A549 (cell line): ENCODE results near the gene KCNA3. TPM values are rescaled to one million over a fixed set of nuclear protein-coding genes. Genes with fewer than 3 reads are reported as not detected.

Experiments
- ATAC-seq, 2 experiments: fragments of 200-7000 bp in 1 of 2; fragments of >200 bp in 1 of 2; cut with Nextera tagmentation in 1 of 2; cut with Tn5 transposase in 1 of 2; 3 replicates each; pipeline versions ENCODE4 v1.8.0 to v1.9.1; 2018 to 2020; ENCODE audit warnings: mild to moderate bottlenecking in 1 of 2, moderate library complexity in 1 of 2
- CTCF ChIA-PET: fragments of 300-600 bp; sonication (Branson Sonifier 250); formaldehyde crosslinking; extraction: SDS; loops from one replicate; lab custom pipeline; 2021; ENCODE audit warnings: antibody characterized with exemption, inconsistent platforms; lab: Yijun Ruan, JAX
- POLR2A ChIA-PET: fragments of 350-600 bp; formaldehyde crosslinking; extraction: SDS; loops from one replicate; lab custom pipeline; 2021; ENCODE audit warnings: antibody characterized with exemption, inconsistent platforms; lab: Yijun Ruan, JAX
- DNase-seq, 2 experiments: peaks; one replicate each; pipeline versions ENCODE4 v3.0.0 to v3.0.0-alpha.2; 2011 to 2016; ENCODE audit warnings: low read depth in 1 of 2, low spot score in 1 of 2
- FAIRE-seq: peaks from 2 replicates; lab custom pipeline; 2011; peaks lifted over from hg19 to GRCh38; lab: Jason Lieb, UNC
- H3K27ac ChIP-seq, 2 experiments: fragments of >200 bp; sonication (Bioruptor Twin); formaldehyde crosslinking; 3 replicates each; pipeline ENCODE4 v1.5.1; 2016 to 2017
- H3K4me1 ChIP-seq: fragments of >200 bp; sonication (Bioruptor Twin); formaldehyde crosslinking; 3 replicates; pipeline ENCODE4 v1.6.1; 2016
- H3K4me2 ChIP-seq: fragments of >200 bp; sonication (Bioruptor Twin); formaldehyde crosslinking; 3 replicates; pipeline ENCODE4 v1.6.1; 2016
- H3K4me3 ChIP-seq: fragments of >200 bp; sonication (Bioruptor Twin); formaldehyde crosslinking; 3 replicates; pipeline ENCODE4 v1.5.1; 2016
- H3K9me3 ChIP-seq: fragments of >200 bp; sonication (Bioruptor Twin); formaldehyde crosslinking; 3 replicates; pipeline ENCODE4 v1.6.1; 2016
- CHD4 ChIP-seq: fragments of 200-600 bp; sonication (generic); IDR thresholded peaks from 2 replicates; pipeline ENCODE4 v1.6.1; 2016; ENCODE audit warnings: antibody characterized with exemption, mild to moderate bottlenecking, borderline replicate concordance
- EHF ChIP-seq: fragments of 250-450 bp; sonication (Bioruptor Pico); IDR thresholded peaks from 2 replicates; pipeline ENCODE4 v1.5.0; 2020; ENCODE audit warnings: mild to moderate bottlenecking
- HES2 ChIP-seq: fragments of >200 bp; sonication (Bioruptor Twin); formaldehyde crosslinking; IDR thresholded peaks from 2 replicates; pipeline ENCODE4 v1.6.1; 2016
- JUN ChIP-seq, 2 experiments: fragments of >200 bp; sonication (Bioruptor Twin); formaldehyde crosslinking; IDR thresholded peaks; 2 replicates in 1 of 2; 3 replicates in 1 of 2; pipeline ENCODE4 v1.6.1; 2016 to 2017
- JUNB ChIP-seq: fragments of >200 bp; sonication (Bioruptor Twin); formaldehyde crosslinking; IDR thresholded peaks from 2 replicates; pipeline ENCODE4 v1.6.1; 2016
- KDM1A ChIP-seq: fragments of 200-600 bp; sonication (generic); IDR thresholded peaks from 2 replicates; pipeline ENCODE4 v1.6.1; 2016; ENCODE audit warnings: low read depth, mild to moderate bottlenecking
- MAX ChIP-seq: IDR thresholded peaks from 2 replicates; pipeline ENCODE4 v1.6.1; 2012
- MAZ ChIP-seq: fragments of 150-350 bp; IDR thresholded peaks from 2 replicates; pipeline ENCODE4 v1.6.1; 2014; ENCODE audit warnings: antibody characterized with exemption, low read depth, low read length, borderline replicate concordance
- MYC ChIP-seq: IDR thresholded peaks from 2 replicates; pipeline ENCODE4 v1.6.1; 2012; ENCODE audit warnings: mild to moderate bottlenecking, inconsistent platforms, low read length, improper control_type of control experiment, borderline replicate concordance
- PHF8 ChIP-seq: fragments of 200-600 bp; sonication (generic); IDR thresholded peaks from 2 replicates; pipeline ENCODE4 v1.6.1; 2016; ENCODE audit warnings: low read depth, mild to moderate bottlenecking, antibody characterized with exemption, moderate library complexity, borderline replicate concordance
- POLR2AphosphoS2 ChIP-seq: conservative IDR thresholded peaks from 2 replicates; pipeline ENCODE4 v1.6.1; 2012; ENCODE audit warnings: low read length, improper control_type of control experiment, inconsistent platforms
- RNF2 ChIP-seq: fragments of 200-600 bp; sonication (generic); IDR thresholded peaks from 2 replicates; pipeline ENCODE4 v1.6.1; 2016; ENCODE audit warnings: low read depth, mild to moderate bottlenecking, antibody characterized with exemption, moderate library complexity, borderline replicate concordance
- ZC3H11A ChIP-seq: fragments of 450-650 bp; IDR thresholded peaks from 2 replicates; pipeline ENCODE4 v1.6.1; 2014; ENCODE audit warnings: antibody characterized with exemption, mild to moderate bottlenecking
- WGBS: methylation state at CpG from one replicate; pipeline ENCODE4 v1.1.6; 2017; ENCODE audit errors: missing lambda C conversion rate; 5-methylcytosine and 5-hydroxymethylcytosine counted together
- polyA minus RNA-seq: library from RNA; depleted of rRNA, polyadenylated mRNA; stranded (reverse); fragments of >200 nt; gene quantifications from 2 replicates; pipeline ENCODE4 v1.2.3, GENCODE V29; 2011; rRNA and poly(A)+ RNA removed
- polyA plus RNA-seq, 4 experiments: library from polyadenylated mRNA; depleted of rRNA in 3 of 4; stranded (reverse); fragments of >200 nt; fragmentation: RNase III in 1 of 4; extraction: RNeasy Plus Mini Kit Qiagen cat#74134 plus additional on column Dnase treatment in 1 of 4; gene quantifications; 2 replicates in 3 of 4; 3 replicates in 1 of 4; pipeline ENCODE4 v1.2.3, GENCODE V29; 2011 to 2017
- TF ChIP-seq, protein P1 (sequence below): IDR thresholded peaks from 2 replicates; pipeline ENCODE4 v1.6.1; 2012
- TF ChIP-seq, protein P2 (sequence below): fragments of >200 bp; sonication (Bioruptor Twin); formaldehyde crosslinking; IDR thresholded peaks from 3 replicates; pipeline ENCODE4 v1.6.1; 2016

The KCNA3 gene
- not detected in 2 replicates for polyA plus RNA-seq (2011; rRNA removed)
- polyA plus RNA-seq (2012; cell fraction: cytosol; rRNA removed): not detected in 2 replicates
- not detected in 2 replicates for polyA plus RNA-seq (2012; cell fraction: nucleus; rRNA removed)
- polyA plus RNA-seq (2017; fragmentation: RNase III; extraction: RNeasy Plus Mini Kit Qiagen cat#74134 plus additional on column Dnase treatment): not detected in 3 replicates
- not detected in 2 replicates for polyA minus RNA-seq

DNA sequence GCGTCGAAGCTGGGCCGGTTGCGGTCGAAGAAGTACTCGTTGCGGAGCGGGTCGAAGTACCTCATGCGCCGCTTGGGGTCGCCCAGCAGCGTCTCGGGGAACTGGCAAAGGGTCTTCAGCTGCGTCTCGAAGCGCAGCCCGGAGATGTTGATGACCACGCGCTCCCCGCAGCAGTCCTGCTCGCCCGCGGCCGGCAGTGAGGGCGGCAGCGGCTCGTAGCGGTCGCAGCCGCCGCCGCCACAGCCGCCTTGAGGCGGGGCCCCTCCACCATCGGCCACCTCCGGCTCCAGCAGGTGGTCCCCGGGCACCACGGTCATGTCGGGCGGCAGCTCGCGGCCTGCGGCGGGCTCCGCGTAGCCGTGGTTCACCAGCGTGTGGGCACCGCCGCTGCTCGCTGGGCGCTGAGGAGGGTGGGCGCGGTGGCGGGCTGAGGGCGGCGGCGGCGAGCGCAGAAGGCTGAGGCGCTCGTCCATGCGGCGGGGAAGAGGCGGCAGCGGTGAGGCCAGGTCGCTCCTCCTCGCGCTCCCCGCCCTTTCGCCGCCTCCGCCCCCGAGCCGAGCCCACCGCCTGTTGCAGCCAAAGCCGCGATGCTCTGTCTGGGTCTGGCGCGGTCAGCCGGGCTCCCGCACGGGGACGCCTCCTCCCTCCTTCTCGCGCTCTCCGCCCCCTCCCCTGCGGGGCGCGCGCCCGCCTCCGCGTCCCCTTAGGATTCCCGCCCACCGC lies at the start of gene KCNA3:
TSS of gene KCNA3 (minus strand) at position 604 of the 723 bp plus-strand sequence. CDS start at position 473, 131 bp downstream.
- DNase-seq (no peak), ATAC-seq (peak; percentile 55 to 78; a peak in 5 of 6 replicates), FAIRE-seq (no peak)
- Histone ChIP-seq H3K27ac (no peak within 1 kb of the TSS), H3K4me1 (no peaks in the 10 kb centered on the region), H3K4me2 (peak within 1 kb of the TSS; percentile 93), H3K9me3 (no peaks in the 10 kb centered on the region), H3K4me3 (peak within 1 kb of the TSS; percentile 42)
- ChIA-PET CTCF (interaction anchor here (0.7 to 1.6 kb wide), 2 partner anchors 91 to 106 kb away, joined by 3 to 4 read pairs; no protein-coding TSS in a partner anchor), POLR2A (no interaction called here)
- WGBS: 6% methylated on average over 16 of the region's 97 CpGs
- TF ChIP-seq JUNB (no peak), MAZ (no peak), EHF (no peak)

DNA sequence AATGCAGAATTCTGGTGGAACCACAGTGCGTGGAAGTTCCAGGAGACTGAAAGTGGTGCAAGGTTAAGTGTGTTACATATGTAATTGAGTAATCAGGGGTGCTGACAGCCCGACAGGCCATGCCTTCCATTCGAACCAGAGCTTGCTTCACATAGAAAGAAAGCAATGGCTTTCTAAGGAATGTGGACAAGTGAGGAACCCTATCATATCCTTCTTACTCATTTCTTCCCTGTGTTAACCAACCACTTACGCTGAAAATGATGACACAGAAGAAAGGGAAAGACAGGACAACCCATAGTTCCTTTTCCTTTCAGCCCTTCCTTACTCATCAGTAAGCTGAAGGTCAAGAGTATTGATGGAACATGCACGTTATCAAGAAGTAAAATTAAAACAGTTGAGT lies 48.1 kb upstream of the KCNA3 start:
- TF ChIP-seq HES2 (no peak), KDM1A (no peak)
- 3% methylated on average over 5 of the region's 5 CpGs for WGBS
- ATAC-seq: no peak
- CTCF ChIA-PET: interaction anchor here (0.8 kb wide), 1 partner anchor 89 kb away, joined by 3 read pairs; no protein-coding TSS in a partner anchor
- FAIRE-seq: no peak
- no peaks in the 10 kb centered on the region for H3K4me1 ChIP-seq
- DNase-seq: no peak
- no peak overlapping the region for H3K4me3 ChIP-seq
- H3K27ac ChIP-seq: no peak overlapping the region
- no peak overlapping the region for H3K4me2 ChIP-seq
- POLR2A ChIA-PET: no interaction called here
- no peaks in the 10 kb centered on the region for H3K9me3 ChIP-seq

- Histone ChIP-seq H3K4me1 (no peaks in the 10 kb centered on the region), H3K4me2 (no peak overlapping the region), H3K9me3 (no peaks in the 10 kb centered on the region)
- WGBS: 0% methylated on average over 2 of the region's 2 CpGs
- no peak for ATAC-seq
- TF ChIP-seq MAZ (no peak), JUN (IDR thresholded peaks at IDR 0.05) (no peak), MAX (no peak), CHD4 (no peak)
- TF ChIP-seq, protein P1, sequence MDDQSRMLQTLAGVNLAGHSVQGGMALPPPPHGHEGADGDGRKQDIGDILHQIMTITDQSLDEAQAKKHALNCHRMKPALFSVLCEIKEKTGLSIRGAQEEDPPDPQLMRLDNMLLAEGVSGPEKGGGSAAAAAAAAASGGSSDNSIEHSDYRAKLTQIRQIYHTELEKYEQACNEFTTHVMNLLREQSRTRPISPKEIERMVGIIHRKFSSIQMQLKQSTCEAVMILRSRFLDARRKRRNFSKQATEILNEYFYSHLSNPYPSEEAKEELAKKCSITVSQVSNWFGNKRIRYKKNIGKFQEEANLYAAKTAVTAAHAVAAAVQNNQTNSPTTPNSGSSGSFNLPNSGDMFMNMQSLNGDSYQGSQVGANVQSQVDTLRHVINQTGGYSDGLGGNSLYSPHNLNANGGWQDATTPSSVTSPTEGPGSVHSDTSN: no peak
- TF ChIP-seq, all 56 proteins: peak for 0
- DNase-seq: no peak
- ChIA-PET CTCF (no interaction called here), POLR2A (no interaction called here)
- no peak for FAIRE-seq
- Histone ChIP-seq H3K4me3 (no peak overlapping the region), H3K27ac (no peak overlapping the region)
Measured at GRCh38 chr1:110719908-110720307, 45.2 kb upstream of the KCNA3 start.

DNA sequence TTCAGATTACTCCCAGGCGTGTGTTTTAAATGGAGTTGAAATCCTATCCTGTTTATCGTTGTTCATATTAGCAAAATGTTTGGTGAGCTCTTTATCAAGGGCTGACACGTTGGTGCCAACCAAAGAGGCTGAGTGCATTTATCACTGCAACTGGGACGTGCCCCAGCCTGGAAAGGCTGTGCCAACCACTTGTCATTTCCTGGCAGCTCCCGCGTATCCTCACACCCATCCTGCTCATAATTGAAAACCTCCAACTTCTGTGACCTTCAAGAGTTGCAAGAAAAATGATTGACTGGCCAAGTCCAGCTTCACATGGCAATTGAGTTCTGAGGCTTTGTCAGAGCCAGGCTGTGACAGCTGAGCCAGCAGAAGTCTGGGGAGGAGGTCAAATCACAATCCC lies 43.7 kb upstream of the KCNA3 start:
- Histone ChIP-seq H3K9me3 (no peaks in the 10 kb centered on the region), H3K27ac (no peak overlapping the region), H3K4me1 (no peaks in the 10 kb centered on the region), H3K4me2 (no peak overlapping the region), H3K4me3 (no peak overlapping the region)
- DNase-seq: no peak
- no peak for ATAC-seq
- CTCF ChIA-PET: no interaction called here
- TF ChIP-seq POLR2AphosphoS2: no peak
- TF ChIP-seq MYC: no peak
- TF ChIP-seq ZC3H11A: no peak
- TF ChIP-seq, protein P2, sequence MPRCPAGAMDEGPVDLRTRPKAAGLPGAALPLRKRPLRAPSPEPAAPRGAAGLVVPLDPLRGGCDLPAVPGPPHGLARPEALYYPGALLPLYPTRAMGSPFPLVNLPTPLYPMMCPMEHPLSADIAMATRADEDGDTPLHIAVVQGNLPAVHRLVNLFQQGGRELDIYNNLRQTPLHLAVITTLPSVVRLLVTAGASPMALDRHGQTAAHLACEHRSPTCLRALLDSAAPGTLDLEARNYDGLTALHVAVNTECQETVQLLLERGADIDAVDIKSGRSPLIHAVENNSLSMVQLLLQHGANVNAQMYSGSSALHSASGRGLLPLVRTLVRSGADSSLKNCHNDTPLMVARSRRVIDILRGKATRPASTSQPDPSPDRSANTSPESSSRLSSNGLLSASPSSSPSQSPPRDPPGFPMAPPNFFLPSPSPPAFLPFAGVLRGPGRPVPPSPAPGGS: no peak
- no peak for TF ChIP-seq RNF2
- no peak for TF ChIP-seq PHF8
- POLR2A ChIA-PET: no interaction called here
- WGBS: 3% methylated on average over 6 of the region's 6 CpGs
- no peak for FAIRE-seq
